Breast epithelium (tissue), 3 donors: ENCODE data around the gene SCN1A.

Experiments
- CTCF ChIP-seq, 3 donors: fragments of 450-650 bp; IDR thresholded peaks; one replicate each; pipeline ENCODE4 v1.5.1; 2016 to 2017; ENCODE audit warnings: antibody characterized with exemption in 3 of 3, mild to moderate bottlenecking in 3 of 3, moderate library complexity in 3 of 3
- POLR2A ChIP-seq: fragments of 450-650 bp; IDR thresholded peaks from one replicate; pipeline ENCODE4 v1.6.1; 2016; ENCODE audit warnings: antibody characterized with exemption, mild to moderate bottlenecking, moderate library complexity
- POLR2AphosphoS5 ChIP-seq, 3 donors: sonication (generic); formaldehyde crosslinking; IDR thresholded peaks; one replicate each; pipeline ENCODE4 v1.6.1; 2017; ENCODE audit warnings: antibody characterized with exemption in 3 of 3

GRCh38 chr2:166125557-166125956 lies 2.3 kb downstream of the SCN1A start:
- no peak for TF ChIP-seq CTCF (IDR thresholded peaks at IDR 0.05)
- no peak for TF ChIP-seq POLR2A
- TF ChIP-seq POLR2AphosphoS5 (IDR thresholded peaks at IDR 0.05), result no peak
